ENCODE results near the gene CDKAL1.
"Not testable (repeated sequence)": the region's sequence is repeated elsewhere in the genome, so short reads cannot be mapped to it uniquely, and the experiment has no call there.

The CDKAL1 gene

DNA sequence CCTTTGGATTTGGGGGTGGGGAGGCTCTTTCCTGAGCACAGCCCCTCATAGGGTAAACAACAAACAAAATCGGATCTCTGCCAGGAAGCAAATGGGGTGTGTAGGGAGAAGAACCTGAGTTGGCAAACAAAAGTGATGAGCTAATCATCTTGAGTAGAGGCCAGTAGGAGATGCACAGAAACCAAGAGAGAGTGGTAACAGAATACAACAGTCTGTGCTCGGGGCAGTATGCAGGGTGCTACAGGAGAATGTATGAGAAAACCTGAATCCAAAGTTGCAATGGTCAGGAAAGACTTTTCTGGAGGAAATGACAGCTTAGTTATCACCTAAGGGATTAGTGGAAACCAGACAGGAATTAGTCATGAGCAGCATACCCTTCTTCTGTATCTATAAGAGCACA is 177.8 kb downstream of the CDKAL1 start:
- no peak for DNase-seq

- DNase-seq = no peak
Observed at GRCh38 chr6:20715135-20715806, 181.0 kb downstream of the CDKAL1 start.

GRCh38 chr6:20716865-20717264 is 182.6 kb downstream of the CDKAL1 start:
- no peak for DNase-seq

- DNase-seq = no peak
Observed at GRCh38 chr6:20717743-20718142, 183.5 kb downstream of the CDKAL1 start.

GRCh38 chr6:20718705-20719653 is 184.7 kb downstream of the CDKAL1 start:
- no peak for DNase-seq

DNA sequence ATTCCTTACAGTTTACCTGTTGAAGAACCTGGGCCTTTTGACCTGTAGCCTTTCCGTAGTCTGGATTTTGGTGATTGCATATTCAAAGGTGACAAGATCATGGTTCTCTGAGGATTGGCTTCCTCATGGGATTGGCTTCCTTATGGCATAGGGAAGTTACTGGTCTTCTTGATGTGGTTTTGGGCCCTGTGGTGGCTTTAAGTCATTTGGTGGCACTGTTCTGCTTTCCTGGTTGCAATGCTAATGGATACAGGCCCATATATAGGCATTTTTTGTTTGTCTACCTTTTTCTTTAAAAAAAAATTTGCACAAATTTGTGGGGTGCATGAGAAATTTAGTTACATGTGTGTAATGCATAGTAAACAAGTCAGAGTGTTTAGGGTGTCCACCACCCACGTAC is 185.7 kb downstream of the CDKAL1 start:
- no peak for DNase-seq

- not testable (repeated sequence) for DNase-seq
Observed at GRCh38 chr6:20721121-20721520, 186.9 kb downstream of the CDKAL1 start.

GRCh38 chr6:20722455-20722854 is 188.2 kb downstream of the CDKAL1 start:
- DNase-seq = no peak

- no peak for DNase-seq
Observed at GRCh38 chr6:20723236-20723635, 189.0 kb downstream of the CDKAL1 start.

- no peak for DNase-seq
Observed at GRCh38 chr6:20724443-20725190, 190.4 kb downstream of the CDKAL1 start.

GRCh38 chr6:20725235-20725634 is 191.0 kb downstream of the CDKAL1 start:
- DNase-seq = not testable (repeated sequence)

DNA sequence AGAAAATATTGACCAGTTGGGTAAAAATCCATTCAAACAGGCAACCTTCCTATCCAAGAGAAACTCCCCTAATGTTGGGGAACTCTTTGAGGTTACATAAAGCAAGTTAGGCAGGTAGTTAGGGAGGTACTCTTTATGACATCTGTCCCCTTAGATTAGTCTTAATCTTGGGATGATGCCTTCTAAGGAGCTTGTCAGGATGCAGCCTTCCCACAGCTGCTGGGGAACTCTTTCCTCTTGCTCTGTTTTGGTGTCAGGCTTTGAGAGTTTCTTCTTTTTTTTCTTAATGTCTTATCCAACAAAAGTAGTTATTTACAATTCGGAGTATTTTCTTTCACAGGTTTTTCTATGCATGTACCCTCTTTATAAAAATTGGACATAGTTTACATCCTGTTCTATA is 194.8 kb downstream of the CDKAL1 start:
- no peak for DNase-seq

- not testable (repeated sequence) for DNase-seq
Observed at GRCh38 chr6:20732362-20732761, 198.1 kb downstream of the CDKAL1 start.

DNA sequence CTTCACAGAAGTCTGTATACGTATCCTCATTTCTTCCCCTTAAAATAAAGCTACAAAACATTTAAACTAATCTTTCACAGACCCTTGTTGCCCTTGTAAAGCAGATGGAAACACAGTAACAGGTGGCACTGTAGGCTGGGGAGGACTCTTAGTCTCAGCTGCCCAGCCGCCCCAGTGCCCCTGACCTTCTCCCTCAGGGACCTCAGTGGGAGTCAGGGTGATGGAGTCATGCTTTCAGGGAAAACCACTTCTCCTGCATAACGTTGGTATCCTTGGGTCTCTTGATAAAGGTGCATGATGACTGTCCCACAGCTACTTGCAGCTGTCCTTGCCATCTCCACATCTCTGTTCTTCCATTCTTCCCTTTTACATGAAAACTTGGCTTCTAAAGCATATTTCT is 198.6 kb downstream of the CDKAL1 start:
- no peak for DNase-seq

DNA sequence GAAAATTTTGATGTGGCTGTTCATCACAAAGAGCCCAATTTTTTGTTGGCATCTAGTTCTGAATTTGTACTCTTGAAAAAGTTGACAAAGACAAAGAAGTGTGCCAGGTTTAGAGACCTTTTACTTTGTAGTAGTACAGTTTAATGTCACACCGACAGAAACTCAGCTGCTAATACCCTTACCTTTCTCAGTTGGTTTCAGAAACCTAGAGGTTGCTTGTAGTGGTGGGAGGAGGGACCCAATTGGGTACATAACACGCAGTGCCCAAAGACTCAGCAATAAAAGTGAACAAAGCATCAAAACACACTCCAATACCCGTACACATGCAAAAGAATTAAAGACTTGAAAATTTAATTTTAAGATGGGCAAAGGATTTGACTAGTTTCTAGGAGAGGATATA is 203.7 kb downstream of the CDKAL1 start:
- DNase-seq = no peak

DNA sequence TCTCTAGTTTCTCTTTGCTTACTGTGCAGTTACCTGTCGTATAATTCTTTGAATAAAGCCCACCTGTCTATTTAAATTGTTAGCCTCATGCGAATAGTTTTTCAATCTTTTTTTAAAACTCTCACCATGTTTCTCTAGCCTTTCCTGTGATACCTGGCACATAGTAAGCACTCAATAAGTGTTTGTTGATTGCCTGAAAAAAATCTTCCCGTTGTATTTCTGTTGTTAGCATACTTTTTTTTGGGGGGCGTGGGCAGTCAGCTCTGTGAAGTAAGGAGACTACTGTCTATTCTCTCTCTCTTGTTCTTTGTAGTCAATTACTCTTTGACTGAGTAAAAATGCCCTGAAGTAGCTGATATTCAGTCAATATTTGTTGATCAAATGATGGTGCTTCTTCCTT is 205.8 kb downstream of the CDKAL1 start:
- no peak for DNase-seq

DNA sequence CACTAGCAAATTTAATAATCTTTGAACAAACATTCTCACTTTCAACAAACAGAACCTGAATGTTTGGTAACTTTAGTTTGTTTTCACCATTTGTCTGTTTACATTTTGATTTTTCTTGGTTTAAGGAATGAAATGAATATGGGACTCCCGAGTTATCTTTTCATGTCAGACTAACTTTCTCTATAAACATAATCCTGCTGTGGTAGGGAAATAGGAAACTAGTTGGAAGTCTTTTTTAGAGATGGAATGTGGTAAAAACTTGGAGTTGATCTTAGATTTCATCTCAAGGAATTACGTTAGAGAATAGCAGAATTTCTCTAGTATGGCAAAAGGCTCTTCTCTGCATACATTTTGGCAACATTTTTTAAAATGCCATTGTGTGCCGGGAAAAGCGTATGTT is 206.5 kb downstream of the CDKAL1 start:
- no peak for DNase-seq

GRCh38 chr6:20741490-20741889 is 207.2 kb downstream of the CDKAL1 start:
- DNase-seq = no peak

DNA sequence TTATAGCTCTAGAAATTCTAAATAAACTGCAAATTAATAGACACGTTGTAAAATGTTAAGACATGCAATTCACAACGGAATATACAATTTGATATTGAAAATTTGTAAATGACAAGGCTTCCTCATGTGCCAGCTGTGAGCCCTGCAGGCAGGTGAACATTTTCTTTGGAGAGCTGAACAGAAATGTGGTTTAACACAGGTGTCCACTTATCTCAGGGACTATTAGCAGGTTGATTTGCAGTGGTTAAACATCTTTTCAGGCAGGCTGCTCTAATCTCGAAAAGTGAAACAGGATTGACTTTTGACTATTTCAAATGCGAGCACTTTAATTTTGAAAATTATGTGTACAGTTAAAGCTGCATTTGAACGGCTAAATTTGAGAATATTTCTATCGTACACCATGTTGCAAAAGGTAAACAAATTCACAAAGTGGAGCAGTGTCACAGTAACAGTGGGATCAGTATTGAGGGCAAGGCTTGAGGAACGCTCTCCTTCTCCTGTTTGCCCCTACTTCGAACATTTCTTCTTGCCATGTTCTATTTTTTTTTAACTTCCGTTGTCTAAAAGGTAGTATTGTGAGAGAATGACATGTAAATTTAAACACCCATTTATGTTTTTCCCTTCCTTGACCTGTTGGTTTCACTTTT is 210.8 kb downstream of the CDKAL1 start:
- DNase-seq = peak; percentile 35

DNA sequence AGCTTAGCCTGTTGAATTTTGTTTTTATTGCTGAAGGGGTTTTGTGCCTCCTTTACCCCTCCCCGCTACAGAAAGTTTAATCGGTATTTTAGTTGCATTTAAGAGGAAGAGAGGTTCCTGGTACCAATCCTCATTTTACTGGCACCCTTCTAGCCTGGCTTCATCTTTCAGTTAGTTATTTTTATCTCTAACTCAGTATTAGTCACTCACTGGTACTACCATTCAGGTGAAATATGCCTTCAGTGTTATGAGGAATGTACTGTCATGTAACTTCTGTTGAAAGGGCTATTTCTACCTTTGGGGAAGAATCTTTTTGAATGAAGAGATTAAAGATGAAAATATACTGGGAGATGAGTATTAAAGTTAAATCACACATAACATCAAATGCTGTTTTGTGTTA is 211.8 kb downstream of the CDKAL1 start:
- DNase-seq = no peak

DNA sequence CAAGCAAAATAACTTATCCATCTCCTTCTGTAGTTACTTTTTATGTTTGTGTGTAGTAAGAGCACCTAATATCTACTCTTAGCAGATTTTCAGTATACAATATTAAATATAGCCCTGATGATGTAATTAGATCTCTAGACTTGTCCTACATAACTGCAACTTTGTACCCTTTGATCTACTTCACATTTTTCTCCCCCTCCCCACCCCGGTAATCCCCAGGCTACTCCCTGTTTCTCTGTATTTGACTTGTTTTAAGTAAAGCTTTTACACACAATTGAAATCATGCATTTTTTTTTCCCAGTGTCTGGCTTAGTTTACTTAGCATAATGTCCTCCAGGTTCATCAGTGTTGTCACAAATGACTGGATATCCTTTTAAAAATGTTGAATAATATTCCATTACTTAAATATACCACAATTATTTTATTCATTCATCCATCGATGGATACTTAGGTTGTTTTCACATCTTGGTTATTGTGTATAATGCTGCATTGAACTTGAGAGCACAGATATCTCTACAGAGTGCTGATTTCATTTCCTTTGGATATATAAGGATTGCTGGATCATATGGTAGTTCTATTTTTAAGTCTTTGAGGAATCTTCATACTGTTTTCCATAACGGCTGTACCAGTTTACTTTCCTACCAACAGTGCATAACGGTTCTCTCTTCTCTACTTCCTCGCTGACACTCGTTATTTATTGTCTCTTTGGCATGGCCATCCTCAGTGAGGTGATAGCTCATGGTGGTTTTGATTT is 212.7 kb downstream of the CDKAL1 start:
- DNase-seq = no peak

DNA sequence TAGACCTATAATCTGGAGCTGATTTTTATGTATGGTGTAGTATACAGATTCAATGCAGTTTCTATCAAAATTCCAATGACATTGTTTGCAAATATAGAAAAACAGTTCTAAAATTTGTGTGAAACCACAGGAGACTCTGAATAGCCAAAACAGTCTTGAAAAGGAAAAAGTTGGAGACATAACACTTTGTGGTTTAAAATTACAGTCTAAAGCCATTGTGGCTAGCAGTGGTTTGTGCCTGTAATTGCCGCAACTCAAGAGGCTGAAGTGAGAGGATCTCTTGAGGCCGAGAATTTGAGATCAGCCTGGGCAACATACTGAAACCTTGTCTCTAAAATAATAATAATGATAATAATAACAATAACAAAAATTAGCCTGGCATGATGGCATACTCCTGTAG is 213.7 kb downstream of the CDKAL1 start:
- DNase-seq = no peak

Data from NCI-H774 (cell line).